ENCODE measurements around the gene RPL27. TPM values are rescaled to one million over a fixed set of nuclear protein-coding genes. Genes with fewer than 3 reads are reported as not detected.

The RPL27 gene
- total RNA-seq, 1 experiment from 2014 or later: 513 TPM

DNA sequence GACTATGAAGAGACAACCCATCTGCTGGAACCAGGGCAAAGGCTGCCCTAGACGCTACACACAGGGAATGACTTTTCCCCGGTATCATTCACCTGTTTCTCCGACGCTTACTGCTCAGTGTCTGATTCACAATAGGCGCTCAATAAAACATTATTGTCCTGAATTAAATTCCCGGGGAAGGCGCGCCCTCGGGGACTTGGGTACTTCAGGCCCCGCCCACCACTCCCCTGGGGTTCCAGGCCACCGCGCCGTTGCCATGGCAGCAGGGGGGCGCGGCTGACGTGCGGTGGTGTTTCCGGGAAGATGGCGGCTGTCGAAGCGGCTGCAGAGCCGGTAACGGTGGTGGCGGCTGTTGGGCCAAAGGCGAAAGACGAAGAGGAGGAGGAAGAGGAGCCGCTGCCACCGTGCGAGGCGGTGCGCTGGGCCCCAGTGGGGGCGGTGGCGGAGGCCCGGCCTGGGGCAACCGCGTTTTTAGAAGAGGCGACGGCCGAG lies 17.9 kb upstream of the RPL27 start, which contains the start of gene RUNDC1:
RUNDC1 (plus strand) TSS at position 292 of the 492 bp plus-strand sequence; CDS start at position 304, 12 bp downstream.
- in situ Hi-C loops (cut with HindIII; ENCODE audit: low pct_unique_long_range_greater_than_20kb, low sequenced_read_pairs): no loop called here
- no TSS peak for BruUV-seq (replicated peaks)
- CTCF ChIA-PET: no interaction called here

GRCh38 chr17:42980766-42981397 lies 17.3 kb upstream of the RPL27 start:
- no peak for DNase-seq (ENCODE audit: low read depth, low spot score)
- intact Hi-C loops (cut with micrococcal nuclease; ENCODE audit: unreplicated experiment): no loop called here

More for the DNA sequence above, 17.9 kb upstream of the RPL27 start, which contains the start of gene RUNDC1:
- ATAC-seq: peak; percentile 96
- intact Hi-C loops (cut with micrococcal nuclease; ENCODE audit: unreplicated experiment): no loop called here
- H3K4me1 ChIP-seq (ENCODE audit: control insufficient read depth, insufficient read depth, low read length): peaks cover 14% of the 10 kb centered on the region; the same call in 1 of the 2 replicates
- no peak for DNase-seq (ENCODE audit: low read depth, low spot score)
- TF ChIP-seq SIN3A (IDR thresholded peaks at IDR 0.05; ENCODE audit: borderline replicate concordance, insufficient read depth, low read depth, low read length) (0 out of 2 replicates have a peak, but pooled peaks have one; percentile 67), POLR2AphosphoS5 (IDR thresholded peaks at IDR 0.05; ENCODE audit: low read depth, low read length) (peak; percentile 54; the same call in 1 of the 2 replicates), TCF7L2 (IDR thresholded peaks at IDR 0.05; ENCODE audit: low read depth, low read length) (no peak)
- POLR2A ChIA-PET: interaction anchor here (1.0 kb wide), 1 partner anchor 18 kb away, joined by 4 read pairs; the partner anchor contains the start of gene RPL27
- H3K36me3 ChIP-seq (ENCODE audit: control insufficient read depth, insufficient read depth, low read length): no peaks in the 10 kb centered on the region; the same call in none of the 2 replicates
- peak within 1 kb of the TSS; percentile 76 for H3K27ac ChIP-seq (ENCODE audit: low read length)
- H3K9me3 ChIP-seq (ENCODE audit: control insufficient read depth, insufficient read depth, low read depth, low read length): no peaks in the 10 kb centered on the region
- H3K27me3 ChIP-seq (ENCODE audit: control insufficient read depth, insufficient read depth, low read length): no peaks in the 10 kb centered on the region
- peak within 1 kb of the TSS; percentile 68 to 78 for H3K4me3 ChIP-seq (ENCODE audit: low read depth in 2 of 2, low read length in 2 of 2)

More at GRCh38 chr17:42980766-42981397, 17.3 kb upstream of the RPL27 start:
- Histone ChIP-seq H3K27ac (ENCODE audit: low read length) (peak overlapping the region; percentile 48), H3K9me3 (ENCODE audit: control insufficient read depth, insufficient read depth, low read depth, low read length) (no peaks in the 10 kb centered on the region), H3K27me3 (ENCODE audit: control insufficient read depth, insufficient read depth, low read length) (no peaks in the 10 kb centered on the region), H3K4me1 (ENCODE audit: control insufficient read depth, insufficient read depth, low read length) (peaks cover 14% of the 10 kb centered on the region; the same call in 1 of the 2 replicates), H3K4me3 (ENCODE audit: low read depth in 2 of 2, low read length in 2 of 2) (peak overlapping the region; percentile 68 to 78), H3K36me3 (ENCODE audit: control insufficient read depth, insufficient read depth, low read length) (no peaks in the 10 kb centered on the region; the same call in none of the 2 replicates)
- ChIA-PET CTCF (no interaction called here), POLR2A (interaction anchor here (0.6 kb wide), 1 partner anchor 10 kb away, joined by 3 read pairs; no protein-coding TSS in a partner anchor)
- TF ChIP-seq, protein P1, sequence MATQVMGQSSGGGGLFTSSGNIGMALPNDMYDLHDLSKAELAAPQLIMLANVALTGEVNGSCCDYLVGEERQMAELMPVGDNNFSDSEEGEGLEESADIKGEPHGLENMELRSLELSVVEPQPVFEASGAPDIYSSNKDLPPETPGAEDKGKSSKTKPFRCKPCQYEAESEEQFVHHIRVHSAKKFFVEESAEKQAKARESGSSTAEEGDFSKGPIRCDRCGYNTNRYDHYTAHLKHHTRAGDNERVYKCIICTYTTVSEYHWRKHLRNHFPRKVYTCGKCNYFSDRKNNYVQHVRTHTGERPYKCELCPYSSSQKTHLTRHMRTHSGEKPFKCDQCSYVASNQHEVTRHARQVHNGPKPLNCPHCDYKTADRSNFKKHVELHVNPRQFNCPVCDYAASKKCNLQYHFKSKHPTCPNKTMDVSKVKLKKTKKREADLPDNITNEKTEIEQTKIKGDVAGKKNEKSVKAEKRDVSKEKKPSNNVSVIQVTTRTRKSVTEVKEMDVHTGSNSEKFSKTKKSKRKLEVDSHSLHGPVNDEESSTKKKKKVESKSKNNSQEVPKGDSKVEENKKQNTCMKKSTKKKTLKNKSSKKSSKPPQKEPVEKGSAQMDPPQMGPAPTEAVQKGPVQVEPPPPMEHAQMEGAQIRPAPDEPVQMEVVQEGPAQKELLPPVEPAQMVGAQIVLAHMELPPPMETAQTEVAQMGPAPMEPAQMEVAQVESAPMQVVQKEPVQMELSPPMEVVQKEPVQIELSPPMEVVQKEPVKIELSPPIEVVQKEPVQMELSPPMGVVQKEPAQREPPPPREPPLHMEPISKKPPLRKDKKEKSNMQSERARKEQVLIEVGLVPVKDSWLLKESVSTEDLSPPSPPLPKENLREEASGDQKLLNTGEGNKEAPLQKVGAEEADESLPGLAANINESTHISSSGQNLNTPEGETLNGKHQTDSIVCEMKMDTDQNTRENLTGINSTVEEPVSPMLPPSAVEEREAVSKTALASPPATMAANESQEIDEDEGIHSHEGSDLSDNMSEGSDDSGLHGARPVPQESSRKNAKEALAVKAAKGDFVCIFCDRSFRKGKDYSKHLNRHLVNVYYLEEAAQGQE (IDR thresholded peaks at IDR 0.05; ENCODE audit: insufficient read depth in 1 of 2, low read depth in 2 of 2, low read length in 1 of 2): no peak
- no peak for TF ChIP-seq SIN3A (IDR thresholded peaks at IDR 0.05; ENCODE audit: borderline replicate concordance, insufficient read depth, low read depth, low read length)
- TF ChIP-seq, protein P2, sequence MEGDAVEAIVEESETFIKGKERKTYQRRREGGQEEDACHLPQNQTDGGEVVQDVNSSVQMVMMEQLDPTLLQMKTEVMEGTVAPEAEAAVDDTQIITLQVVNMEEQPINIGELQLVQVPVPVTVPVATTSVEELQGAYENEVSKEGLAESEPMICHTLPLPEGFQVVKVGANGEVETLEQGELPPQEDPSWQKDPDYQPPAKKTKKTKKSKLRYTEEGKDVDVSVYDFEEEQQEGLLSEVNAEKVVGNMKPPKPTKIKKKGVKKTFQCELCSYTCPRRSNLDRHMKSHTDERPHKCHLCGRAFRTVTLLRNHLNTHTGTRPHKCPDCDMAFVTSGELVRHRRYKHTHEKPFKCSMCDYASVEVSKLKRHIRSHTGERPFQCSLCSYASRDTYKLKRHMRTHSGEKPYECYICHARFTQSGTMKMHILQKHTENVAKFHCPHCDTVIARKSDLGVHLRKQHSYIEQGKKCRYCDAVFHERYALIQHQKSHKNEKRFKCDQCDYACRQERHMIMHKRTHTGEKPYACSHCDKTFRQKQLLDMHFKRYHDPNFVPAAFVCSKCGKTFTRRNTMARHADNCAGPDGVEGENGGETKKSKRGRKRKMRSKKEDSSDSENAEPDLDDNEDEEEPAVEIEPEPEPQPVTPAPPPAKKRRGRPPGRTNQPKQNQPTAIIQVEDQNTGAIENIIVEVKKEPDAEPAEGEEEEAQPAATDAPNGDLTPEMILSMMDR (IDR thresholded peaks at IDR 0.05): no peak
- no peak for TF ChIP-seq POLR2AphosphoS5 (IDR thresholded peaks at IDR 0.05; ENCODE audit: low read depth, low read length)
- no peak for TF ChIP-seq TCF7L2 (IDR thresholded peaks at IDR 0.05; ENCODE audit: low read depth, low read length)
- ATAC-seq: peak; percentile 79
- in situ Hi-C loops (cut with HindIII; ENCODE audit: low pct_unique_long_range_greater_than_20kb, low sequenced_read_pairs): no loop called here
- BruUV-seq (replicated peaks): TSS peak; percentile 90
